IMR-90 (cell line): ENCODE measurements around the gene ERAP2.

Source experiments
- CEBPB ChIP-seq: IDR thresholded peaks from 2 replicates; pipeline ENCODE4 v1.6.1; 2012; ENCODE audit warnings: low read depth, low read length, improper control_type of control experiment
- CTCF ChIP-seq: conservative IDR thresholded peaks from 2 replicates; pipeline ENCODE4 v1.5.1; 2012; ENCODE audit warnings: mild to moderate bottlenecking, low read depth, low read length, improper control_type of control experiment
- FOS ChIP-seq: fragments of 150-350 bp; IDR thresholded peaks from 2 replicates; pipeline ENCODE4 v1.6.1; 2016; ENCODE audit warnings: low read depth, low read length
- POLR2A ChIP-seq: IDR thresholded peaks from 2 replicates; pipeline ENCODE4 v1.6.1; 2012; ENCODE audit warnings: mild to moderate bottlenecking, low read depth, low read length
- RAD21 ChIP-seq: IDR thresholded peaks from 2 replicates; pipeline ENCODE4 v1.6.1; 2012; ENCODE audit warnings: low read length, improper control_type of control experiment
- RFX5 ChIP-seq: IDR thresholded peaks from 2 replicates; pipeline ENCODE4 v1.8.0; 2012; ENCODE audit warnings: low read depth, mild to moderate bottlenecking, low read length, moderate library complexity

GRCh38 chr5:96836817-96837216, 39.5 kb upstream of the ERAP2 start:
- TF ChIP-seq POLR2A (no peak), FOS (no peak), RAD21 (no peak), RFX5 (no peak), CTCF (no peak), CEBPB (no peak)
